H9 (cell line): ENCODE results near the gene FASTK. TPM values are rescaled to one million over a fixed set of nuclear protein-coding genes. Genes with fewer than 3 reads are reported as not detected.
A peak's percentile ranks its signal among the peaks of the same experiment; 100 is the strongest.

Experiments
- DNase-seq: peaks from one replicate; pipeline ENCODE4 v3.0.0-alpha.2; 2017
- H2AFZ ChIP-seq: one replicate; pipeline ENCODE4 v1.6.1; 2013; ENCODE audit warnings: mild to moderate bottlenecking, low read length, control low read depth, moderate library complexity
- H2AK5ac ChIP-seq: 2 replicates; pipeline ENCODE4 v1.6.1; 2013; ENCODE audit warnings: low read length, control low read depth, mixed read lengths; ENCODE audit not compliant: insufficient read length
- H2BK120ac ChIP-seq: one replicate; pipeline ENCODE4 v1.6.1; 2013; ENCODE audit warnings: low read depth, mild to moderate bottlenecking, low read length, control low read depth, inconsistent platforms; ENCODE audit not compliant: poor library complexity, severe bottlenecking
- H2BK12ac ChIP-seq: 2 replicates; pipeline ENCODE4 v1.6.1; 2013; ENCODE audit warnings: low read length, control low read depth, mixed read lengths, low read depth; ENCODE audit not compliant: insufficient read length
- H2BK15ac ChIP-seq: 2 replicates; pipeline ENCODE4 v1.6.1; 2013; ENCODE audit warnings: low read depth, low read length, control low read depth
- H2BK20ac ChIP-seq: one replicate; pipeline ENCODE4 v1.6.1; 2013; ENCODE audit warnings: low read depth, mild to moderate bottlenecking, low read length, control low read depth, inconsistent platforms; ENCODE audit not compliant: poor library complexity, severe bottlenecking
- H2BK5ac ChIP-seq: 2 replicates; pipeline ENCODE4 v1.6.1; 2013; ENCODE audit warnings: low read length, control low read depth, mixed read lengths; ENCODE audit not compliant: insufficient read length
- H3K14ac ChIP-seq: 2 replicates; pipeline ENCODE4 v1.6.1; 2013; ENCODE audit warnings: low read length, control low read depth; ENCODE audit not compliant: insufficient read depth
- H3K18ac ChIP-seq: 2 replicates; pipeline ENCODE4 v1.6.1; 2013; ENCODE audit warnings: low read depth, mild to moderate bottlenecking, mixed read lengths, low read length, control low read depth; ENCODE audit not compliant: insufficient read length
- H3K23ac ChIP-seq: 2 replicates; pipeline ENCODE4 v1.6.1; 2013; ENCODE audit warnings: low read length, control low read depth, mixed read lengths, low read depth; ENCODE audit not compliant: insufficient read length
- H3K23me2 ChIP-seq: 2 replicates; pipeline ENCODE4 v1.6.1; 2013; ENCODE audit warnings: low read depth, mild to moderate bottlenecking, mixed read lengths, low read length, control low read depth; ENCODE audit not compliant: insufficient read length, poor library complexity, severe bottlenecking
- H3K27ac ChIP-seq: 2 replicates; pipeline ENCODE4 v1.5.1; 2013; ENCODE audit warnings: low read length, control low read depth, mixed read lengths, low read depth; ENCODE audit not compliant: insufficient read length
- H3K27me3 ChIP-seq: 2 replicates; pipeline ENCODE4 v1.6.1; 2013; ENCODE audit warnings: low read length, control low read depth, inconsistent platforms; ENCODE audit not compliant: insufficient read depth
- H3K4ac ChIP-seq: 2 replicates; pipeline ENCODE4 v1.6.1; 2013; ENCODE audit warnings: low read depth, mild to moderate bottlenecking, control low read depth, inconsistent platforms, low read length, moderate library complexity
- H3K4me1 ChIP-seq: 2 replicates; pipeline ENCODE4 v1.6.1; 2013; ENCODE audit warnings: low read length, control low read depth, inconsistent platforms; ENCODE audit not compliant: insufficient read depth
- H3K4me2 ChIP-seq: 2 replicates; pipeline ENCODE4 v1.6.1; 2013; ENCODE audit warnings: low read length, control low read depth, mixed read lengths; ENCODE audit not compliant: insufficient read length, insufficient read depth
- H3K56ac ChIP-seq: 2 replicates; pipeline ENCODE4 v1.6.1; 2013; ENCODE audit warnings: low read depth, mild to moderate bottlenecking, mixed read lengths, low read length, control low read depth; ENCODE audit not compliant: insufficient read length
- H3K79me1 ChIP-seq: 2 replicates; pipeline ENCODE4 v1.6.1; 2013; ENCODE audit warnings: low read depth, mild to moderate bottlenecking, moderate library complexity, low read length, control low read depth, inconsistent platforms; ENCODE audit not compliant: insufficient read depth, poor library complexity, severe bottlenecking
- H3K79me2 ChIP-seq: 2 replicates; pipeline ENCODE4 v1.6.1; 2013; ENCODE audit warnings: low read length, control low read depth, inconsistent platforms; ENCODE audit not compliant: insufficient read depth
- H3K9ac ChIP-seq: 2 replicates; pipeline ENCODE4 v1.6.1; 2013; ENCODE audit warnings: low read length, control low read depth, mixed read lengths; ENCODE audit not compliant: insufficient read length; ENCODE audit errors: extremely low read depth
- H3K9me3 ChIP-seq: one replicate; pipeline ENCODE4 v1.6.1; 2013; ENCODE audit warnings: low read depth, low read length, inconsistent platforms; ENCODE audit not compliant: control insufficient read depth
- H3T11ph ChIP-seq: one replicate; pipeline ENCODE4 v1.6.1; 2013; ENCODE audit warnings: mild to moderate bottlenecking, low read length, control low read depth, inconsistent platforms
- H4K20me1 ChIP-seq: one replicate; pipeline ENCODE4 v1.6.1; 2013; ENCODE audit not compliant: control insufficient read depth, insufficient read length, insufficient read depth
- H4K5ac ChIP-seq: 2 replicates; pipeline ENCODE4 v1.6.1; 2013; ENCODE audit warnings: low read depth, mild to moderate bottlenecking, mixed read lengths, low read length, control low read depth; ENCODE audit not compliant: insufficient read length
- H4K8ac ChIP-seq: replicated peaks from 2 replicates; pipeline ENCODE4 v1.6.1; 2013; ENCODE audit warnings: low read length, control low read depth, mixed read lengths, low read depth; ENCODE audit not compliant: insufficient read length
- H4K91ac ChIP-seq: 2 replicates; pipeline ENCODE4 v1.6.1; 2013; ENCODE audit warnings: low read depth, mild to moderate bottlenecking, moderate library complexity, mixed read lengths, low read length, control low read depth; ENCODE audit not compliant: insufficient read length
- H3K27ac Mint-ChIP-seq, 3 experiments: 2 replicates in 2 of 3; 3 replicates in 1 of 3; pipeline ENCODE4 v1.8.0; 2020 to 2021; ENCODE audit warnings: mixed read lengths in 3 of 3, mild to moderate bottlenecking in 1 of 3, moderate library complexity in 1 of 3
- H3K27me3 Mint-ChIP-seq: 2 replicates; pipeline ENCODE4 v1.8.0; 2021; ENCODE audit warnings: low read depth, mild to moderate bottlenecking, moderate library complexity, mixed read lengths
- H3K36me3 Mint-ChIP-seq, 3 experiments: 2 replicates in 2 of 3; 3 replicates in 1 of 3; pipeline ENCODE4 v1.8.0; 2020 to 2021; ENCODE audit warnings: low read depth in 3 of 3, mixed read lengths in 3 of 3; ENCODE audit not compliant: insufficient read depth in 1 of 3
- H3K4me1 Mint-ChIP-seq, 2 experiments: 2 replicates each; pipeline ENCODE4 v1.8.0; 2020; ENCODE audit warnings: mixed read lengths in 2 of 2
- H3K4me3 Mint-ChIP-seq, 2 experiments: 2 replicates in 1 of 2; 3 replicates in 1 of 2; pipeline ENCODE4 v1.8.0; 2020 to 2021; ENCODE audit warnings: mild to moderate bottlenecking in 2 of 2, mixed read lengths in 2 of 2, moderate library complexity in 1 of 2
- H3K9me3 Mint-ChIP-seq, 2 experiments: 2 replicates in 1 of 2; 3 replicates in 1 of 2; pipeline ENCODE4 v1.8.0; 2020; ENCODE audit warnings: mild to moderate bottlenecking in 2 of 2, mixed read lengths in 2 of 2, moderate library complexity in 1 of 2
- WGBS: extraction: QIAGEN DNeasy Blood & Tissue Kit; methylation state at CpG from one replicate; pipeline ENCODE4 v1.1.7; 2013; ENCODE audit warnings: missing lambda C conversion rate, low lambda C conversion rate, mixed read lengths; ENCODE audit not compliant: insufficient read length; ENCODE audit errors: extremely low coverage; 5-methylcytosine and 5-hydroxymethylcytosine counted together
- total RNA-seq: library from RNA; stranded (reverse); gene quantifications from 2 replicates; pipeline ENCODE4 v1.2.1, GENCODE V29; 2021
- TF ChIP-seq, protein P1 (sequence below): fragments of 200-600 bp; sonication (generic); conservative IDR thresholded peaks from 3 replicates; pipeline ENCODE4 v1.8.0; 2021; ENCODE audit warnings: antibody characterized with exemption, mild to moderate bottlenecking

FASTK gene
- total RNA-seq, 1 experiment from 2014 or later: 57.8 TPM

DNA sequence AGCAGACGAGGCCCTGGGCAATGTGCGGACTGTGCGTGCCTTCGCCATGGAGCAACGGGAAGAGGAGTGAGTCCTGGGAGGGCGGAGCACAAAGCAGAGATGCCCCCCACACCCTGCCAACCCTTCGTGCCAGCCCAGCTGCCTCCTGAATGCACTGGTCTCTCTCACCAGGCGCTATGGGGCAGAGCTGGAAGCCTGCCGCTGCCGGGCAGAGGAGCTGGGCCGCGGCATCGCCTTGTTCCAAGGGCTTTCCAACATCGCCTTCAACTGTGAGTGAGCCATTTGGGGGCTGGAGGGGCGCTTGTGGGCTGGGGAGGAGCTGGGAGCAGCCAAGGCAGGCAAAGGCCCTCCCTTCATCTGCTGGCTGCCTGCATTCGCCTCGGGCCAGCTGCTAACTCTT is 44.7 kb downstream of the FASTK start:
- no peak overlapping the region for H4K5ac ChIP-seq
- H3K9me3 ChIP-seq: no peaks in the 10 kb centered on the region
- H3K56ac ChIP-seq: no peak overlapping the region
- no peaks in the 10 kb centered on the region for H3K79me1 ChIP-seq
- no CpG with 5 or more reads among the region's 17 CpGs for WGBS
- H2BK15ac ChIP-seq: no peak overlapping the region
- no peak overlapping the region for H2AFZ ChIP-seq
- H3K23ac ChIP-seq: no peak overlapping the region
- peaks cover 0 to 8% (median 4%) of the 10 kb centered on the region in 3 experiments; a peak in 4 of 7 replicates for H3K36me3 Mint-ChIP-seq
- H3K4me1 ChIP-seq: no peaks in the 10 kb centered on the region
- peaks cover 2% of the 10 kb centered on the region in 2 experiments; a peak in 1 of 4 replicates for H3K4me1 Mint-ChIP-seq
- no peak overlapping the region for H3K27ac ChIP-seq
- H3K14ac ChIP-seq: no peak overlapping the region
- DNase-seq: no peak
- no peaks in the 10 kb centered on the region for H3K9me3 Mint-ChIP-seq
- no peaks in the 10 kb centered on the region for H3K79me2 ChIP-seq
- no peak overlapping the region for H2AK5ac ChIP-seq
- no peak overlapping the region for H3K4me2 ChIP-seq
- H3K4ac ChIP-seq: no peak overlapping the region
- H4K20me1 ChIP-seq: no peaks in the 10 kb centered on the region
- H4K8ac ChIP-seq: no peak overlapping the region
- peak overlapping the region in 1 of 3 experiments; percentile 34; a peak in 1 of 7 replicates for H3K27ac Mint-ChIP-seq
- H3T11ph ChIP-seq: no peak overlapping the region
- H2BK12ac ChIP-seq: no peak overlapping the region
- H2BK5ac ChIP-seq: no peak overlapping the region
- H2BK120ac ChIP-seq: no peak overlapping the region
- no peaks in the 10 kb centered on the region for H3K23me2 ChIP-seq
- no peak overlapping the region for H2BK20ac ChIP-seq
- H3K18ac ChIP-seq: no peak overlapping the region
- no peak overlapping the region for H4K91ac ChIP-seq
- TF ChIP-seq, protein P1, sequence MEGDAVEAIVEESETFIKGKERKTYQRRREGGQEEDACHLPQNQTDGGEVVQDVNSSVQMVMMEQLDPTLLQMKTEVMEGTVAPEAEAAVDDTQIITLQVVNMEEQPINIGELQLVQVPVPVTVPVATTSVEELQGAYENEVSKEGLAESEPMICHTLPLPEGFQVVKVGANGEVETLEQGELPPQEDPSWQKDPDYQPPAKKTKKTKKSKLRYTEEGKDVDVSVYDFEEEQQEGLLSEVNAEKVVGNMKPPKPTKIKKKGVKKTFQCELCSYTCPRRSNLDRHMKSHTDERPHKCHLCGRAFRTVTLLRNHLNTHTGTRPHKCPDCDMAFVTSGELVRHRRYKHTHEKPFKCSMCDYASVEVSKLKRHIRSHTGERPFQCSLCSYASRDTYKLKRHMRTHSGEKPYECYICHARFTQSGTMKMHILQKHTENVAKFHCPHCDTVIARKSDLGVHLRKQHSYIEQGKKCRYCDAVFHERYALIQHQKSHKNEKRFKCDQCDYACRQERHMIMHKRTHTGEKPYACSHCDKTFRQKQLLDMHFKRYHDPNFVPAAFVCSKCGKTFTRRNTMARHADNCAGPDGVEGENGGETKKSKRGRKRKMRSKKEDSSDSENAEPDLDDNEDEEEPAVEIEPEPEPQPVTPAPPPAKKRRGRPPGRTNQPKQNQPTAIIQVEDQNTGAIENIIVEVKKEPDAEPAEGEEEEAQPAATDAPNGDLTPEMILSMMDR: no peak
- H3K4me3 Mint-ChIP-seq: no peak overlapping the region
- H3K9ac ChIP-seq: no peak overlapping the region
- no peaks in the 10 kb centered on the region for H3K27me3 ChIP-seq
- H3K27me3 Mint-ChIP-seq: peaks cover 4% of the 10 kb centered on the region
